Activated CD4-positive, alpha-beta T cell treated with anti-CD3 and anti-CD28 coated beads, Interleukin-2, amount 50 U/mL, for 1 hour (primary cell): Measurements from ENCODE around the gene CEP20.

Experiments used
- DNase-seq: peaks from one replicate; pipeline ENCODE4 v3.0.0-alpha.2; 2020

CEP20 gene

DNA sequence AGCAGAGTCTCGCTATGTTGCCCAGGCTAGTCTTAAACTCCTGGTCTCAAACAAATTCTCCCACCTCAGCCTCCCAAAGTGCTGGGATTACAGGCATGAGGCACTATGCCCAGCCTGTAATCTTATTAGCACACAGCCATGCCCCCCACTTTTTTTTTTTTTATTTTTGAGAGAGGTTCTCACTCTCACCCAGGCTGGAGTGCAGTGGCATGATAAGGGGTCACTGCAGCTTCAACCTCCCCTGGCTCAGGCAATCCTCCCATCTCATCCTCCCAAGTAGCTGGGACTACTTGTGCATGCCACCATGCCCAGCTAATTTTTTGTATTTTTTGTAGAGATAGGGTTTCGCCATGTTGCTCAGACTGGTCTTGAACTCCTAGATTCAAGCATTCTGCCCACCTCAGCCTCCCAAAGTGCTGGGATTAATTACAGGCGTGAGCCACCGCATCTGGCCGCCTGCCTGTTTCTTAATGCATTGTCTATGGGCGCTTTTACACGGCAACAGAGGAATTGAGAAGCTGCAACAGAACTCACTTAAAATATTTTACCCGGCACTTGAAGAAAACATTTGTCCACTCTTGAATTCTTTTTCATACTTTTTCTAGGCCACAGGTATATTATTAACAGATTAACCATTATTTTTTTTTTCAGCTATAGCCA lies 8.8 kb upstream of the CEP20 start:
- DNase-seq = no peak

- no peak for DNase-seq
These were observed 6.4 kb upstream of the CEP20 start for GRCh38 chr16:15894571-15895374.

- no peak for DNase-seq
These were observed 3.1 kb upstream of the CEP20 start for GRCh38 chr16:15891508-15891907.

DNA sequence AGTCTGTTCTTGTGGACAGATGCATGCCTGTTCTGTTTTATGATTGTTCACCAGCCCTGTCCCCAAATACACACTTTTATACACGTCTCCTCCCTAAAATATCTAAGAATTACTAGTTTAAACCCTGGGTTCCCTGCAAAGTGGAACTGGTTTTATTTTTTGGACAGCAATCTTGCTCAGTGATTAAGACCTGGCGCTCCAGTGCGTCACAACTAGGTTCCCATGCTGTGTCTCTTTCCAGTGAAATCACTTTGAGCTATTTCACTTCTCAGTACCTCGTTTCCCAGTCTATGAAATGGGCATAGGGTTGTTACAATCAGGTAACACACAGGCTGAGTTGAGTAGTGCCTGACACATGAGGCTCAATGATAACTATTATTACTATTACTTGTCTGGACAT lies 1.1 kb downstream of the CEP20 start:
- DNase-seq = no peak

GRCh38 chr16:15886078-15886477 lies 2.3 kb downstream of the CEP20 start:
- DNase-seq = no peak

DNA sequence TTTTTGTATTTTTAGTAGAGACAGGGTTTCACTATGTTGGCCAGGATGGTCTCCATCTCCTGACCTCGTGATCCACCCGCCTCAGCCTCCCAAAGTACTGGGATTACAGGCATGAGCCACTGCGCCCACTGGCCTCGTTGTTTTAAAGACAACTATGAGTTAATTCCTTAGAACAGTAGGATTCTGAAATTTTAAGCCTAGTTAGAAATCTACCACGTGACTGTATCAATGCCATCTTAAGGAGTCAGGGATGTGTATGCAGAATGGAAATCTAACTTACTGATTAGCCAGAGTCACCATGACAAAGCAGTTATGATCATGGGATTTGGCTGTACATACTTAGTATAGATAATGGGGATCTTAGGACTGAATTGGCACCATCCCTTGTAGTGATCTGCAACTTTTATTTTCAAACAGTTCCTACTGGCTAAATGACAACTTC lies 2.8 kb downstream of the CEP20 start:
- DNase-seq = no peak

DNA sequence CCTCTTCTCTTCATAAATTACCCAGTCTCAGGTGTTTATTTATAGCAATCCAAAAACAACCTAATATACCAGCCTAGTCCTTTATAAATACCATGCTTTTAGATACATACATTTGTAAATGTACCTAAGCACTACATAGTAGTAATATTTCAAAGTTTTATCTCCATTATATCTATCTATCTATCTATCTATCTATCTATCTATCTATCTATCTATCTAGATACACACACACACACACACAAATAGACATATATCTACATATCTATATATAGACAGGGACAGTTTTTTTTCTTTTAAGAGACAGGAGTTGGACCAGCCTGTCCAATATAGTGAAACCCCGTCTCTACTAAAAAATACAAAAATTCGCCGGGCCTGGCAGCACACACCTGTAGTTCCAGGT lies 5.8 kb downstream of the CEP20 start:
- DNase-seq = no peak

DNA sequence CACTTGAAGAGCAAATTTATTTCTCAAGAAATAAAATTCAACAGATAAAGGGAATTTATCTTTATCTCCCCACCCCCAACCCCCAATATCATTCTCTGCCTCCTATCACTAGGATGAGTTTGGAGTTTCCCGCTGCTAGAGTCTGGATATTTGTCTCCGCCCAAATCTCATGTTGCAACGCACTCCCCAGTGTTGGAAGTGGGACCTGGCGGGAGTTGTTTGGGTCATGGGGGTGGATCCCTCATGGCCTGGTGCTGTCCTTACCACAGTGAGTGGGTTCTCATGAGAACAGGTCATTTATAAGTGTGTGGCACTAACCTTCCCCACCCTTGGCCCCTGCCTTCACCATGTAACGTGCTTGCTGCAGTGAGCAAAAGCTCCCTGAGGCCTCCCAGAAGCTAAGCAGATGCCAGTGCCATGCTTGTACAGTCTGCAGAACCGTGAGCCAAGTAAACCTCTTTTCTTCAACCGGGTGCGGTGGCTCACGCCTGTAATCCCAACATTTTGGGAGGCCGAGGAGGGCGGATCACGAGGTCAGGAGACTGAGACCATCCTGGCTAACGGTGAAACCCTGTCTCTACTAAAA lies 6.5 kb downstream of the CEP20 start:
- no peak for DNase-seq

DNA sequence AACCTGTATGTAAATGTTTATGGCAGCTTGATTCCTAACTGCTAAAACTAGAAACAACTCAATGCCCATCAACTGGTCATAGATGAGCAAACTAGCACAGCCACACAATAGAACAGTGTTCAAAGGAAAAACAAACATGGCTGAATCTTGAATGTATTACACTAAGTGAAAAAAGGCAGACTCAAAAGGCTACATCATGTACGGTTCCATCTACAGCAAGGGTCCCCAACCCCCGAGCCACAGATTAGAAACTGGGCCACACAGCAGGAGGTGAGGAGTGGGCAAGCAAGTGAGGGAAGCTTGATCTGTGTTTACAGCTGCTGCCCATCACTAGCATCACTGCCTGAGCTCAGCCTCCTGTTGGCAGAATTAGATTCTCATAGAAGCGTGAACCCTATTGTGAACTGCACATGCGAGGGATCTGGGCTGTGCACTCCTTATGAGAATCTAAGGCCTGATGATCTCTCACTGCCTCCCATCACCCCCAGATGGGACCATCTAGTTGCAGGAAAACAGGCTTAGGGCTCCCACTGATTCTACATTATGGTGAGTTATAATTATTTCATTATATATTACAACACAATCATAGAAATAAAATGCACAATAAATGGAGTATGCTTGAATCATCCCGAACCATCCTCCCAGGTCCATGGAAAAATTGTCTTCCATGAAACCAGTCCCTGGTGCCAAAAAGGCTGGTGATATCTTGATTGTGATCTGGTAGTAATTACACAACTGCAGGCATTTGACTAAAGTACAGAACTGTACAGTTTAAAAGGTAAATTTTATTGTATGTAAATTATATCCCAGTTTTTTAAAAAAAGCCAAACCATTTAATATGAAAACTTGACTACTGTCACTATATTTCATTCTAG lies 7.7 kb downstream of the CEP20 start:
- no peak for DNase-seq

DNA sequence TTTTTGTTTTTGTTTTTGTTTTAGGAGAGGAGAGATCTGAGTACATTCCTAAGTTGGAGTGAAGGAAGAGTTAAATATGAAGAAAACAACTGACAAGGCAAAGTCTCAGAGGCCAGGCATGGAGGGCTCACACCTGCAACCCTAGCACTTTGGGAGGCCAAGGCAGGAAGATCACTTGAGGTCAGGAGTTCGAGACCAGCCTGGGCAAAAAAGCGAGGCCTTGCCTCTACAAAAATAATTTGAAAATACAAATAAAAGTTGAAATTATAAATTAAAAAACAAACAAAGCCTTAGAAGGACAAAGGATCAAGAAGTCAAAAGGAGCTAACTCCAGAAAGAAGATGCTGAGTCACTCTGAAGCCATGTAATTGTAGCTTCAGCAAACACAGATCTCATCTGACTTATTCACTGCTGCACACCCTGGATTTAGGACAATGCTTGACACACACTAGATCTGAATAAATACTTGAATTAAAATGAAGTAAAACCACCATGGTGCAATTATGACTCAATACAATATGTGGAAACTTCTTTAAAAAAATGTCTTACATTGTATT lies 9.1 kb downstream of the CEP20 start:
- no peak for DNase-seq

DNA sequence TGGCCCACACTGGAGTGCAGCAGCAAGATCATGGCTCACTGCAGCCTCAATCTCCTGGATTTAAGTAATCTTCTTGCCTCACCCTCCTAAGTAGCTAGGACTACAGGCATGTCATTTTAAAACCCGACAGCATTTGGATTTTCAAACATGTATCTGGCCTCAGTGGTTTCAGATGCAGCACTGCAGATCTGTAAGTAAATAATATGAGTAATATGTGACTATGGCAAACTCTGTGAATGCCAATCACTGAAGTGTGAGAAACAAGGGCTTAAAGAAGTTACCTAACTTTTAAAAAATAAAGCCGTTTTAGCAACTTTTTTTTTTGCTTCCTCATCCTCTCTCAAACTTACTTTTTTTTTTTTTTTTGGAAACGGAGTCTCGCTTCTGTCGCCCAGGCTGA lies 11.9 kb downstream of the CEP20 start:
- no peak for DNase-seq

DNA sequence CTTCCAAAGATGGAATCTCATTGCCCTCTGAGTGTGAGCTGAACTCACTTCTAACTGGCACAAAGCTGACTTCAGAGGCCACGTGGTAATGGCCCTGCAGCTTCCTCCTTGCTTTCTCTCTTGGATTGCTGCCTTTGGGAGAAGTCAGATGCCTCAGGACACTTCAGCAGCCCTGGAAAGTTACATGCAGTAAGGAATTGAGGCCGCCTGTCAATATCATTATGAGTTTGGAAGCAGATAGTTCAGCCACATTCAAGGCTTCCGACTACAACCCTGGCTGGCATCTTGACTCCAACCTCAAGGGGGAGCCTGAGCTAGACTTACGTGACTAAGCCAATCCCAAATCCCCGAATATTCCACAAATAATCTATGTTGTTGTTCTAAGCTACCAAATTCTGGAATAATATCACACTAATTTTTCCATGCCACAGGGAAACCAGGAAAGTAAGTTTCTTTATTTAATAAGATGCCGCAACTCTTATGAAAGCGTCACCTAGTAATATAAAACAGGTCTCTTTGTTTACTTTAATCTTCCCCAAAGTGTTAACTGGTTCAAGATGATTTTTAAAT lies 13.6 kb downstream of the CEP20 start:
- DNase-seq = no peak

GRCh38 chr16:15873737-15874136 lies 14.7 kb downstream of the CEP20 start:
- no peak for DNase-seq

GRCh38 chr16:15873301-15873700 lies 15.1 kb downstream of the CEP20 start:
- no peak for DNase-seq

- no peak for DNase-seq
These were observed 18.4 kb downstream of the CEP20 start for GRCh38 chr16:15870011-15870410.

DNA sequence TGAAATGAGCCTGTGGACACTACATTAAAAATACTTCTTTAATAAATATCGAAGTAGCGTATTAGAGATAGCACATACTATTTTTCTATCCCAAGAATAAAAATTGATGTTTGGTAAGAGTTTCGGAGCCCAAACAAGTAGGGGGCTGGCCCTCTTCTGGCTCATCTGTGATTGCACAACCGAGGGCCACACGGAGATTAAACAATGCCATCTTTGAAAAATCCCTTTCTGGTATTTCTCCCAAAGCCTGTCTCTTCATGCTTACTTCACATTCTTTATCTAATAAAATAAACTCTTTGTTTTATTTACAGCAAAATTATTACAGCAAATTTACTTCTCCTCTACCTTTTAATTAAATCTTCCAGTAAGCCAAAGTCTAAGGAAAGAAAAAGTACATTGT lies 22.0 kb downstream of the CEP20 start:
- DNase-seq = no peak

GRCh38 chr16:15865742-15866141 lies 22.7 kb downstream of the CEP20 start:
- DNase-seq = no peak

GRCh38 chr16:15864939-15865338 lies 23.5 kb downstream of the CEP20 start:
- no peak for DNase-seq

- no peak for DNase-seq
These were observed 26.4 kb downstream of the CEP20 start for GRCh38 chr16:15861996-15862395.

DNA sequence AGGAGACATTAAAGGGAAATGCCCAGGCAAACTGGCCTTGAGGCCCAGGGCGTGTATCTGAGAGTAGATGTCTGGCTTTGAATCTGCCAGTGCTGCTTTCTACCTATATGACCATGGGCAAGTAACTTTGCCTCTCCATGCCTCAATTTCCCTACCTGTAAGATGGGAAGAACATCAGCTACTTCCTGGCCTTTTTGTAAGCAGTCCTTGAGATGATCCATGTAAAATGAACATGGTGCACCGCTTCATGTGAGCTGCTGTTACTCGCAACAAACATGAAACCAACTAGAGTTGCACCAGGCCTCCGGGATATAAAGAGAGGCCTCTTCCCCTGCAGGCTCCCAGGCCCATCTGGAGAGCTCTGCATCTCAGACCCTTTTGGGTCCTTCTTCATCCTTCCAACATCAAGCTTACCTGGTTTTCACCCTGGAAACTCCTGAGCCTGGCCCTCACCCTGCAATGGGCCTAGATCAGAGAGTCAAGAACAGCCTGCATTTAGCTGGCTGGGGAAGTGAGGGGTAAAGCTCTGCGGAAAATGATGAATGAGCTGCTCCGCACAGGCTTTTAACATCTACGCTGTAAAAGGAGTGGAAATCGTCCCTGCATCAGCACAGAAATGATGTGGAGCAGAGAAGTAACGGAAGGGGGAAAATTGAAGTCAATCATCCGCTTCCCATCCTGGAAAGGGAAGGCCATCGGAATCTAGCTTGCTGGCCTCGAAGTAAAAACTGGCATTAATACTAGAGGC lies 29.3 kb downstream of the CEP20 start:
- DNase-seq = no peak

DNA sequence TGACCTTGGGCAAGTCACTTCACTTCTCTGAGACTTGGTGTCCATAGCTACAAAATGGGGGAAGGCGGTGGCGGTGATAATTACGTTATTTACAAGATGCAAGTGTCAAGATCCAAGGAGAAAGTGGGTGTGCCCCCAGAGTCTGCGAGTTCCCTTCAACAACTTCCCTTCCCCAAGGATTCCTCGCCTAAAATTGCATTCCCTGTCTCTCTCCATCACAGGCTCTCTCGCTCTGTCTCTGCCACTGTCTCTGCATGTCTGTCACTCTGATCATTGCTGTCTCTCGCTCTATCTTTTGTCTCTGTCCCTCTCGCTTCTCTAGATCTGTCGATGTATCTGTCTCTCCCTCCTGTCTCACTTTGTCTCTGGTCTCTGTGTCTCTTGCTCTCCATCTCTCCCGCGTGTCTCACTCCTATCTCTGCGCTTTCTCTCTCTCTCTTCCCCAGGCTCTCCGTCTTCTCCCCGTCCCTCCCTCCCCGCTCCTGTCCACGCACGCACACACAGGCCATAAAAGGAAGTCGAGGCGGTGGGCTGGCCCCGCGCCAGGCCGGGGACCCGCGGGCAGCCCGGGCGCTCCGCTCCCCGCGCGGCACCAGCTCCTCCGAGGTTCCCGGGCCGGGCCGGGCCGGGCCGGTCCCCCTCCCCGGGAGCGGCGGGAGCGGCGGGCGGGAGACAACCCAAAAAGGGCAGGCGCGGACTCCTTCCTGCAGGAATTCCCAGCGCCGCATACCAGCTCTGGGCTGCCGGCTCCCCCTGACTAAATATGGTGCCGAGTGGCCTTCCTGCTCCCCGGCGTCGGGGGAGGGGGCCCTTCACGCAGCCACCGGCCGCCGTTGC lies 30.5 kb downstream of the CEP20 start:
- DNase-seq = no peak
